Hematopoietic multipotent progenitor cell treated with erythropoietin and hydrocortisone succinate and interleukin-3 and kit ligand, for 15 days (in vitro differentiated cells): ENCODE results near the gene NAV2.
"Not testable (repeated sequence)": the region's sequence is repeated elsewhere in the genome, so short reads cannot be mapped to it uniquely, and the experiment has no call there.

ENCODE experiments used
- DNase-seq: peaks from one replicate; pipeline ENCODE4 v3.0.0-alpha.2; 2015; ENCODE audit warnings: low spot score

The NAV2 gene

GRCh38 chr11:19891022-19891421, 178.4 kb downstream of the NAV2 start:
- DNase-seq, result no peak

- DNase-seq, result no peak
Measured at GRCh38 chr11:19892387-19892786, 179.8 kb downstream of the NAV2 start.

- DNase-seq, result no peak
Measured at GRCh38 chr11:19892876-19893275, 180.2 kb downstream of the NAV2 start.

- DNase-seq, result no peak
Measured at GRCh38 chr11:19894404-19894803, 181.8 kb downstream of the NAV2 start.

GRCh38 chr11:19895037-19895436, 182.4 kb downstream of the NAV2 start:
- not testable (repeated sequence) for DNase-seq

- DNase-seq, result no peak
Measured at GRCh38 chr11:19895776-19896175, 183.1 kb downstream of the NAV2 start.

- peak; percentile 27 for DNase-seq
Measured at GRCh38 chr11:19903620-19904069, 191.0 kb downstream of the NAV2 start.

GRCh38 chr11:19905280-19905853, 192.7 kb downstream of the NAV2 start:
- DNase-seq, result peak; percentile 5

- no peak for DNase-seq
Measured at GRCh38 chr11:19906126-19906525, 193.5 kb downstream of the NAV2 start.

GRCh38 chr11:19907008-19907579, 194.5 kb downstream of the NAV2 start:
- no peak for DNase-seq

GRCh38 chr11:19907839-19908238, 195.2 kb downstream of the NAV2 start:
- no peak for DNase-seq

GRCh38 chr11:19910931-19911330, 198.3 kb downstream of the NAV2 start:
- no peak for DNase-seq

GRCh38 chr11:19912115-19912957, 199.7 kb downstream of the NAV2 start:
- DNase-seq, result no peak

- DNase-seq, result no peak
Measured at GRCh38 chr11:19912958-19913892, 200.6 kb downstream of the NAV2 start.

- no peak for DNase-seq
Measured at GRCh38 chr11:19913893-19914249, 201.2 kb downstream of the NAV2 start.

- no peak for DNase-seq
Measured at GRCh38 chr11:19915808-19916207, 203.2 kb downstream of the NAV2 start.

- DNase-seq, result no peak
Measured at GRCh38 chr11:19917069-19917468, 204.4 kb downstream of the NAV2 start.

- no peak for DNase-seq
Measured at GRCh38 chr11:19918302-19919049, 205.8 kb downstream of the NAV2 start.

- no peak for DNase-seq
Measured at GRCh38 chr11:19919050-19919561, 206.5 kb downstream of the NAV2 start.

GRCh38 chr11:19920982-19921381, 208.3 kb downstream of the NAV2 start:
- no peak for DNase-seq

- DNase-seq, result no peak
Measured at GRCh38 chr11:19921976-19922688, 209.5 kb downstream of the NAV2 start.
